ENCODE measurements around the gene GPER1.
"Not testable (repeated sequence)": the region's sequence is repeated elsewhere in the genome, so short reads cannot be mapped to it uniquely, and the experiment has no call there.

GPER1 gene

GRCh38 chr7:1123715-1124114 lies 35.8 kb downstream of the GPER1 start:
- DNase-seq = no peak

- DNase-seq = no peak
These were observed 36.3 kb downstream of the GPER1 start for GRCh38 chr7:1124164-1124563.

- DNase-seq = no peak
These were observed 37.1 kb downstream of the GPER1 start for GRCh38 chr7:1124816-1125602.

GRCh38 chr7:1125603-1125969 lies 37.7 kb downstream of the GPER1 start:
- no peak for DNase-seq

- DNase-seq = no peak
These were observed 39.1 kb downstream of the GPER1 start for GRCh38 chr7:1127001-1127400.

GRCh38 chr7:1129431-1129830 lies 41.5 kb downstream of the GPER1 start:
- DNase-seq = no peak

- no peak for DNase-seq
These were observed 42.4 kb downstream of the GPER1 start for GRCh38 chr7:1130021-1130990.

- DNase-seq = no peak
These were observed 43.8 kb downstream of the GPER1 start for GRCh38 chr7:1131471-1132265.

GRCh38 chr7:1134951-1135350 lies 47.0 kb downstream of the GPER1 start:
- DNase-seq = no peak

GRCh38 chr7:1136841-1137516 lies 49.1 kb downstream of the GPER1 start:
- DNase-seq = peak; percentile 62

- no peak for DNase-seq
These were observed 49.7 kb downstream of the GPER1 start for GRCh38 chr7:1137517-1138167.

GRCh38 chr7:1140476-1141104 lies 52.7 kb downstream of the GPER1 start:
- no peak for DNase-seq

- no peak for DNase-seq
These were observed 53.7 kb downstream of the GPER1 start for GRCh38 chr7:1141651-1142050.

GRCh38 chr7:1142051-1142635 lies 54.2 kb downstream of the GPER1 start:
- DNase-seq = no peak

- DNase-seq = not testable (repeated sequence)
These were observed 55.1 kb downstream of the GPER1 start for GRCh38 chr7:1143031-1143430.
